GM19324 (cell line): ENCODE results near the gene LDHD.

Source experiments
- ATAC-seq: cut with Tn5 transposase; IDR thresholded peaks from one replicate; pipeline ENCODE4 v1.9.1; 2021; ENCODE audit warnings: mild to moderate bottlenecking, moderate library complexity; ENCODE audit not compliant: unreplicated experiment, low FRiP score

The LDHD gene

GRCh38 chr16:75083813-75084212 lies 32.8 kb downstream of the LDHD start:
- no peak for ATAC-seq

GRCh38 chr16:75081179-75081859 lies 35.3 kb downstream of the LDHD start:
- no peak for ATAC-seq

GRCh38 chr16:75080205-75081029 lies 36.2 kb downstream of the LDHD start:
- ATAC-seq = no peak

GRCh38 chr16:75079346-75079926 lies 37.1 kb downstream of the LDHD start:
- no peak for ATAC-seq

- no peak for ATAC-seq
Observed at GRCh38 chr16:75078886-75079285, 37.7 kb downstream of the LDHD start.

- peak; percentile 3 for ATAC-seq
Observed at GRCh38 chr16:75075688-75076268, 40.8 kb downstream of the LDHD start.

- ATAC-seq = peak; percentile 97
Observed at GRCh38 chr16:75074920-75075687, 41.5 kb downstream of the LDHD start.

- ATAC-seq = no peak
Observed at GRCh38 chr16:75074304-75074793, 42.2 kb downstream of the LDHD start.

GRCh38 chr16:75073545-75074303 lies 42.9 kb downstream of the LDHD start:
- ATAC-seq = no peak

GRCh38 chr16:75072239-75072947 lies 44.2 kb downstream of the LDHD start:
- no peak for ATAC-seq

- ATAC-seq = no peak
Observed at GRCh38 chr16:75071621-75072020, 45.0 kb downstream of the LDHD start.

- ATAC-seq = no peak
Observed at GRCh38 chr16:75070012-75070841, 46.4 kb downstream of the LDHD start.

- ATAC-seq = no peak
Observed at GRCh38 chr16:75068085-75069031, 48.2 kb downstream of the LDHD start.

- ATAC-seq = no peak
Observed at GRCh38 chr16:75066861-75067447, 49.6 kb downstream of the LDHD start.

GRCh38 chr16:75065521-75066149 lies 50.9 kb downstream of the LDHD start:
- no peak for ATAC-seq

GRCh38 chr16:75065149-75065505 lies 51.5 kb downstream of the LDHD start:
- ATAC-seq = no peak
